ENCODE results near the gene HSD11B1L.

- TF ChIP-seq POLR2AphosphoS5 (IDR thresholded peaks at IDR 0.05; ENCODE audit: borderline replicate concordance, low read depth, low read length) (no peak), EZH2 (IDR thresholded peaks at IDR 0.05) (no peak), FOXP2 (optimal IDR thresholded peaks at IDR 0.05; ENCODE audit: control extremely low read depth, extremely low read length, insufficient read depth) (no peak)
Observed at GRCh38 chr19:5698635-5699422, 18.0 kb downstream of the HSD11B1L start.

All from SK-N-MC (cell line).